HG03103 (cell line): Measurements from ENCODE around the gene RARA.
"Not testable (repeated sequence)": the region's sequence is repeated elsewhere in the genome, so short reads cannot be mapped to it uniquely, and the experiment has no call there.

Experiments used
- ATAC-seq: cut with Tn5 transposase; IDR thresholded peaks from one replicate; pipeline ENCODE4 v1.9.1; 2021; ENCODE audit warnings: low read depth; ENCODE audit not compliant: unreplicated experiment

The RARA gene

GRCh38 chr17:40295488-40296436 lies 13.2 kb upstream of the RARA start:
- no peak for ATAC-seq

DNA sequence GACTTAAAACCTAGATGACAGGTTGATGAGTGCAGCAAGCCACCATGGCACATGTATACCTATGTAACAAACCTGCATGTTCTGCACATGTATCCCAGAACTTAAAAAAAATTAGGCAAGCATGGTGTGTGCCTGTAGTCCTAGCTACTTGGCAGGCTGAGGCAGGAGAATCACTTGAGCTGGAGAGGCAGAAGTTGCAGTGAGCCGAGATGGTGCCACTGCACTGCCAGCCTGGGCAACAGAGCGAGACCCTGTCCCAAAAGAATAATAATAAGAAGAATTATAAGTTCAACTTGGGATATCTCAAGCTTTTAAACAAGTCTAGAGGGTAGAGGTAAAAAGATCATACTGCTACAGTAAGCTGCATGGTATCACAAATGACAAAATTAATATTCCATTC lies 11.5 kb upstream of the RARA start:
- ATAC-seq = no peak

- no peak for ATAC-seq
Measured at GRCh38 chr17:40298726-40299125, 10.3 kb upstream of the RARA start.

- not testable (repeated sequence) for ATAC-seq
Measured at GRCh38 chr17:40299159-40299757, 9.7 kb upstream of the RARA start.

GRCh38 chr17:40301315-40301714 lies 7.7 kb upstream of the RARA start:
- ATAC-seq = no peak

DNA sequence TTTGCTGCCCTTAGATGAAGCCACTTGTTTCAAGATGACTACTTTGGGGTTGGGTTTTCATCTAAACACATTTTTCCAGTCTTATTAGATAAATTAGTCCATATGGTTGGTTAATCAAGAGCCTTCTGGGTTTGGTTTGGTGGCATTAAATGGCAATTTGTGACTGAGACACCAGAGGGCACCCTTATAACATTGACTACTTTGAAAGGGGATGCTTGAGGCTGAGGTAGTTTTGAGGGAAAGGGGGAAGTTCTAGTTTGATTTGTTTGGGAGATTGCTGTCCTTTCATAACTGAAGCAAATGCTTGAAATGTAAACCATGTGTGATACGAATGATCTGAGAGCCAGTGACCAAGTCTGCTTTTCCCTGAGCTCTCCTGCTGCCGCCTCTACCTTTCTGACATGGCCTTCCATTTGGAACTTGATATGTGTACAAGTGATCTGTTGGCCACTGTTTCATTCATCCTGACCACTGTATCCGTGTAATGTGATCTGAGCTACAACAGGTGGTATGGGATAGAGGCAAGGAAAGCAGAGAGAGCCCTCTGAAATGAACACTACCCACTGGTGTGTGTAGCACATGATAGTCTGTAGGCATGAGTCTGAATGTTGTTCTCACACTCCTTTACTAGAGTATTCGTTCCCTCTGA lies 5.8 kb upstream of the RARA start:
- ATAC-seq = no peak

- no peak for ATAC-seq
Measured at GRCh38 chr17:40303708-40304551, 5.0 kb upstream of the RARA start.

DNA sequence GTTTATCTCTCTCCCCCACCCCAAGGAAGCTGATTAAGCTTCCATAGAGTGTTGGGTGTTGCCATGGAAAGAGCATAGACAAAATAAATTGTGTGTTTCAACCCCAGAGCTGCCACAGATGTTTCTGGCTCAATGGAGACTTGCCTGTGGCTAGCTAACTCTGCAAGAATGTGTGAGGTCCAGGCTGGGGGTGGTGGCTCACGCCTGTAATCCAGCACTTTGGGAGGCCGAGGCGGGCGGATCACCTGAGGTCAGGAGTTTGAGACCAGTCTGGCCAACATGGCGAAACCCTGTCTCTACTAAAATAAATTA lies 4.5 kb upstream of the RARA start:
- not testable (repeated sequence) for ATAC-seq

DNA sequence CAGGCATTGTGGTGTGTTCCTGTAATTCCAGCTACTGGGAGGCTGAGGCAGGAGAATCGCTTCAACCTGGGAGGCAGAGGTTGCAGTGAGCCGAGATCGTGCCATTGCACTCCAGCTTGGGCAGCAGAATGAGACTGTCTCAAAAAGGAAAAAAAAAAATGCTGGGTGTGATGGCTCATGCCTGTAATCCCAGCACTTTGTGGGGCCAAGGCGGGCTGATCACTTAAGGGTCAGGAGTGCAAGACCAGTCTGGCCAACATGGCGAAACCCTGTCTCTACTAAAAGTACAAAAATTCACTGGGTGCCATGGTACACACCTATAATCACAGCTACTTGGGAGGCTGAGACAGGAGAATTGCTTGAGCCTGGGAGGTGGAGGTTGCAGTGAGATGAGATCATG lies 4.1 kb upstream of the RARA start:
- not testable (repeated sequence) for ATAC-seq

- ATAC-seq = no peak
Measured at GRCh38 chr17:40306395-40306794, 2.6 kb upstream of the RARA start.

DNA sequence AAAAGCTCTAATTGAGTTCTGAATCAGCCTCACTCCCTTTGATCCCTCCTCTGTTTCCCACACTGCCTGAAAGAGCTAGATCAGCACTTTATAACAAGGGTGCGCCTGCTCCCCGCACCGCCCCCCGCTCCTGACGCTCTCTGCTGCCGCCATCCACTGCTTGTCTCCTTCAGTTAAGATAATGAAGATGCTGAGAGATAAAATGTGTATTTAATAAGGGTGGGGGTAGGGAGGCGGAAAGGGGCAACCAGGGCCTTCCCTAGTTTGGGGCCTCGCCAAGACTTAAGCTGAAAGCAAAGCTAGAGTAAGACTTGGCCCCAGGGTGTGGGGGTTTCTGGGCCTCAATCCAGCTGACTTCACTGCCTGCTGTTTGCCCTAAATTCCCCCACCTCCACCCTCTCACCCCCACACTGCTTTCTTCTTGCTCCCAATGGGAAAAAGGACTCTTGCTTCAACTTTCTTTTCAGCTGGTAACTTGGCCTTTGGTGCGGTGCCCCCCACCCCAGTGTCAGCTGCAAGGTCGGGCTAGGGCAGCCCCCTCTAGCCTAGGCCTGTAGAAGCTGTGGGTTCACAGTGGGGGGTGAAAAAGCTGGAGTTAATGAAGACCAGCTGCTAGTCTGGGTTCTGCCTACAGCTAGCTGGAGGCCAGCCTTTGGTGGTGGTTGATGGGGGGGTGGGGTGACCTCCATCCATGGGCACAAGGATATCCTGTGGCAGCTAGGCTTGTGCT lies 1.8 kb upstream of the RARA start:
- ATAC-seq = no peak

DNA sequence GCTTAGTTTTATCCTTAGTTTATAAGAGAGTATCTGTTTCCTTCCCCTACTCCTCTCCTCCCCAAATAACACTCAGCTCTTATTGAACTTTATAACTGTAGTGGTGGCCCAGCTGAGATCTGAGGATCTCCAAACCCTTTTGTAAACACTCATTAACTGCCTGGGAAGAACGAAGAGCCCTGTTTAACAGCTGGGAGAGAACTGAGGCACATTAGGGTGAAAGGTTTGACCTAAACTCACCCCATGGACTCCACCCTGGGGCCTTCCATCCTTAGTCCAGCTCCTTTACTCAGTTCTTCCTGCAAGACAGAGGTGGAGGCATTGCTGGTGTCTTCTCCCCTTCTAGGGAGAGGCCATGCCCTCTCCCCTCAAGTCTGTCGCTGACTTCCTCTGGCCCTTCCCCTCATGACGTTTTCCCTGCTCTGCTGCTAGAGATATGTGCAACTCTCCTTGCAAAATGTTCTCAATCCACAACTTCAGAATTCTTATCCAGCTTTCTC lies 1.2 kb upstream of the RARA start:
- ATAC-seq = no peak

DNA sequence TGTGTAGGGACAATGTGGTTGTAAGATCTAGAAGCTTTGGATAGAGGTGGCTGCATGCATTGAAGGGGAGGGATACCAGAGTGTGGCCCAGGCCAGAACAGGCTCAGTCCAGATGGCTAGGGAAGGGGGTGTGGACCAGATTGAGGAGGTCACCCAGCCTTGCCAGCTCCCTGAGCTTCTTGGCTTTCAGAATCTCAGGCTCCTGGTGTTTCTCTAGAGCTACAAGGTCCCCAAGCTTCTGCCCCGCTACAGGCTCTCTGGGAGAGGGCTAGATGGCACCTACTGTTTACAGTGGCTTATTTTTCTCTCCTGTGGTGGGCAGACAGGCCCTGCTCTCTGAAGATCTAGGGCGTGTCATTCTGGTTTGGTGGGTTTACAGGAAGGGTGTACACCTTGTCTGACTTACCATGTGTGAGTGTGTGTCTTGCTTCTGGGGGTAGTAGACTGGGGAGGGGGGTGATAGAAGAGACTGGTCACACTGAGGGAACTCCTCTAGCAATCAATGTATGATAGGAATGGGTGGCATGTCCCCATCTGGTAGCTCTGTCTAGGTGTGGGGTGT lies 1.1 kb downstream of the RARA start:
- no peak for ATAC-seq

GRCh38 chr17:40310882-40311391 lies 2.0 kb downstream of the RARA start:
- ATAC-seq = no peak

- ATAC-seq = no peak
Measured at GRCh38 chr17:40311575-40311974, 2.6 kb downstream of the RARA start.

DNA sequence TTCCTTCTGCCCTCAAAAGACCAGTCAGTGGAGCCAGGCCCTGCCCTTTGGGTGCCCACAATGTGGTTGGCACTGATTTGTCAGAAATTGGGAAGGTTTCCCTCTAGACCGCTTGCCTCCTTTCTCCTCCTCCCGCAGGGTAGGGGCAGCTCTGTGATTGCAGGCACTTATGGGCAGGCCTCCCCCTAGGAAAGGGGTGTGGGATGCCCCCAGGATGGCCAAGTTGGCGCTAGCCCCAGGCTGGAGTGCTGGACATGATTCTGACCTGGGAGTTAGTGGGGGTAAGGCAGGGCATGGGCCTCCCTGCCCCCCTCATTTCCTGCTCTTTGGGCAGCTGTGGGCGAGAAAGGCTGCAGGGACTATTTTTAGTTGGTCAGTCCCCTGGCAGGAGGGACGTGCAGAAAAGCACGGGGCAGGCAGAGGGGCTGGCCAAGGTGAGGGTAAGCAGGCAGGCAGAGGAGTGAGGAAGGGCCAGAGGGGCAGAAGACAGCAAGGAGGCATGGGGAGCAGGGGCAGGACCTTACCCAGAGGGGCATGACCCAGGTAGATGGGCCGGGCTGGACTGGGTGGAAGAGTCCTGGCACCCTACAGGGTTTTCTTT lies 3.3 kb downstream of the RARA start:
- no peak for ATAC-seq

DNA sequence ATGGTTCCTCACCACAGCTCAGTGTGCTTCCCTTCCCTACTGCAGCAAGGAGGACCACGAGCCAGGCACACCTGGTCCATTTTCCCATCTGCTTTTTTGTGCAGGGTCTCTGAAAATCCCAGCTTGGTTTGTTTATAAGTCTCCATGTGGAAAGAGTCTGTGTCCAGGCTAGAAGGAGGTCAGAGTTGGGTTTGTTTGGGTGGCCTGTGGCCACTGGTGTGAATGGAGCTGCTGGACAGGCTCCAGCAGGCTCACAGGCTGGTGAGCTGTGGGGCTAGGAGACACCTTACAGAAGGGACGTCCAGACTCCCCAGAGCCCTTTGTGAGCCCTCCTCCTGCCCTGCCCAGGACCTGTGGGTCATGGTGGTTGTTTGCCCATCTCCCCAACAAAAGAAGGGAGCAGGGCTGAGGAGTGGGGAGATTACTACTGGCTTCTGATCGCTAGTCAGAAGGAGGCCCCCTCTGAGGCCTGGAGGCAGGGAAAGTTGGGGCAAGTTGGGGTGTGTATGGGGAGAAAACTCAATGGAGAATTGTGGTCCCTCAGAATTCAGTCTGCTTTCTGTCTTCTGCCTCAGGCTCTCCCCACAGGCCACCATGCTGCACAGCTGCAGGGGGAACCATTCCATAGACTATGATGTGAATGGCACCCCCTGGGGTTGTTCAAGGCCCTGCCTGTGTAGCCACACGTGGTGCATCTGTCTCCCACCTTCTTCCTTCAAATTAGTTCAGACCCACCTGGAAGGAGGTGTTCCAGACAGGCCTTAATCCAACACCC lies 4.1 kb downstream of the RARA start:
- ATAC-seq = no peak
